CD4-positive, alpha-beta T cell (primary cell): ENCODE data around the gene KRT3. TPM values are rescaled to one million over a fixed set of nuclear protein-coding genes. Genes with fewer than 3 reads are reported as not detected.

ENCODE experiments used
- ATAC-seq: fragments of 200-7000 bp; cut with Tn5 transposase; one replicate; pipeline ENCODE4 v1.10.0; 2022; ENCODE audit warnings: mild to moderate bottlenecking; ENCODE audit not compliant: poor library complexity
- CTCF ChIA-PET: fragments of 350-600 bp; sonication (Branson Sonifier 250); formaldehyde crosslinking; loops from one replicate; lab custom pipeline; 2021; ENCODE audit warnings: antibody characterized with exemption, inconsistent platforms; lab: Charles Lee
- POLR2A ChIA-PET: fragments of 350-600 bp; sonication (Branson Sonifier 250); formaldehyde crosslinking; loops from one replicate; lab custom pipeline; 2021; ENCODE audit warnings: antibody characterized with exemption, inconsistent platforms; lab: Charles Lee
- DNase-seq, 14 experiments: peaks; one replicate each; pipeline ENCODE4 v3.0.0-alpha.2; 2013 to 2020; ENCODE audit warnings: mixed read lengths in 2 of 14
- H3K27ac ChIP-seq, 2 donors: one replicate each; pipeline versions ENCODE4 v1.5.1 to v1.7.0; 2013; ENCODE audit warnings: low read length in 2 of 2, low read depth in 1 of 2, mild to moderate bottlenecking in 1 of 2
- H3K27me3 ChIP-seq, 2 experiments: 1 replicate in 1 of 2; 2 replicates in 1 of 2; pipeline versions ENCODE4 v1.6.1 to v1.7.0; 2013; ENCODE audit warnings: low read length in 2 of 2, control low read depth in 1 of 2, mild to moderate bottlenecking in 1 of 2, moderate library complexity in 1 of 2; ENCODE audit not compliant: insufficient read depth in 2 of 2, control insufficient read depth in 1 of 2
- H3K36me3 ChIP-seq: one replicate; pipeline ENCODE4 v1.6.1; 2013; ENCODE audit warnings: low read length, control low read depth; ENCODE audit not compliant: insufficient read depth
- H3K4me1 ChIP-seq: one replicate; pipeline ENCODE4 v1.6.1; 2013; ENCODE audit warnings: low read length, control low read depth; ENCODE audit not compliant: insufficient read depth
- H3K4me3 ChIP-seq: one replicate; pipeline ENCODE4 v1.5.1; 2013; ENCODE audit warnings: mild to moderate bottlenecking, low read length, moderate library complexity
- H3K9me3 ChIP-seq, 2 experiments: 1 replicate in 1 of 2; 2 replicates in 1 of 2; pipeline versions ENCODE4 v1.6.1 to v1.7.0; 2013; ENCODE audit warnings: low read length in 2 of 2, mild to moderate bottlenecking in 2 of 2, control low read depth in 1 of 2, moderate library complexity in 1 of 2; ENCODE audit not compliant: control insufficient read depth in 1 of 2, insufficient read depth in 1 of 2
- H3K27ac Mint-ChIP-seq: one replicate; pipeline ENCODE4 v1.8.0; 2020; ENCODE audit warnings: mixed read lengths
- H3K27me3 Mint-ChIP-seq: one replicate; pipeline ENCODE4 v1.8.0; 2021; ENCODE audit warnings: mixed read lengths
- H3K36me3 Mint-ChIP-seq: one replicate; pipeline ENCODE4 v1.8.0; 2021; ENCODE audit warnings: low read depth, mixed read lengths
- H3K4me1 Mint-ChIP-seq: one replicate; pipeline ENCODE4 v1.8.0; 2021; ENCODE audit warnings: low read depth, mixed read lengths
- H3K4me3 Mint-ChIP-seq: one replicate; pipeline ENCODE4 v1.8.0; 2020; ENCODE audit warnings: mild to moderate bottlenecking, mixed read lengths
- H3K9me3 Mint-ChIP-seq: one replicate; pipeline ENCODE4 v1.8.0; 2020; ENCODE audit warnings: mixed read lengths
- CTCF ChIP-seq: fragments of 200-600 bp; IDR thresholded peaks from one replicate; pipeline ENCODE4 v1.8.0; 2022; ENCODE audit warnings: antibody characterized with exemption, mild to moderate bottlenecking
- intact Hi-C, 2 experiments: fragments of 100-400 bp; cut with DNase I in 1 of 2; cut with micrococcal nuclease in 1 of 2; formaldehyde crosslinking; loops; one replicate each; pipeline versions ENCODE4 v1.15.1 to v1.9.0; 2023 to 2025; cut with DNase I, micrococcal nuclease
- total RNA-seq, 174 experiments: library from RNA in 2 of 174; stranded (reverse) in 2 of 174; gene quantifications; one replicate each; pipeline ENCODE4 v1.2.3 and lab custom pipeline; 2021 to 2026

The KRT3 gene
- total RNA-seq, 2 experiments from 2014 or later, result not detected

- peaks cover 0 to 3% of the 10 kb centered on the region in 2 experiments for H3K27me3 ChIP-seq
- Mint-ChIP-seq H3K9me3 (no peaks in the 10 kb centered on the region), H3K27me3 (peaks cover 4% of the 10 kb centered on the region), H3K27ac (no peak overlapping the region), H3K4me1 (no peaks in the 10 kb centered on the region), H3K36me3 (no peaks in the 10 kb centered on the region), H3K4me3 (no peak overlapping the region)
- DNase-seq, result no peak
- no peak for ATAC-seq
- intact Hi-C loops, result no loop called here
- H3K4me1 ChIP-seq, result no peaks in the 10 kb centered on the region
- POLR2A ChIA-PET, result no interaction called here
- no peaks in the 10 kb centered on the region for H3K36me3 ChIP-seq
- peaks cover 0 to 4% of the 10 kb centered on the region in 2 experiments for H3K9me3 ChIP-seq
- no peak overlapping the region for H3K4me3 ChIP-seq
- CTCF ChIA-PET, result no interaction called here
- TF ChIP-seq CTCF, result no peak
- no peak overlapping the region for H3K27ac ChIP-seq
Observed at GRCh38 chr12:52768479-52769200, 27.3 kb downstream of the KRT3 start.

GRCh38 chr12:52767427-52767826 lies 28.5 kb downstream of the KRT3 start:
- H3K4me3 Mint-ChIP-seq, result no peak overlapping the region
- no peaks in the 10 kb centered on the region for H3K36me3 Mint-ChIP-seq
- H3K4me1 Mint-ChIP-seq, result no peaks in the 10 kb centered on the region
- Histone ChIP-seq H3K4me1 (no peaks in the 10 kb centered on the region), H3K27me3 (peaks cover 0 to 3% of the 10 kb centered on the region in 2 experiments), H3K36me3 (no peaks in the 10 kb centered on the region), H3K4me3 (no peak overlapping the region), H3K27ac (no peak overlapping the region), H3K9me3 (peaks cover 0 to 4% of the 10 kb centered on the region in 2 experiments)
- intact Hi-C loops, result no loop called here
- no peak overlapping the region for H3K27ac Mint-ChIP-seq
- ChIA-PET POLR2A (no interaction called here), CTCF (no interaction called here)
- no peak for TF ChIP-seq CTCF
- no peak for ATAC-seq
- peaks cover 4% of the 10 kb centered on the region for H3K27me3 Mint-ChIP-seq
- DNase-seq, result no peak
- no peaks in the 10 kb centered on the region for H3K9me3 Mint-ChIP-seq

- no peaks in the 10 kb centered on the region for H3K36me3 Mint-ChIP-seq
- Histone ChIP-seq H3K27me3 (peaks cover 0 to 3% of the 10 kb centered on the region in 2 experiments), H3K4me1 (no peaks in the 10 kb centered on the region), H3K4me3 (no peak overlapping the region), H3K9me3 (peaks cover 0 to 4% of the 10 kb centered on the region in 2 experiments), H3K36me3 (no peaks in the 10 kb centered on the region), H3K27ac (no peak overlapping the region)
- no peak for TF ChIP-seq CTCF
- ATAC-seq (no peak), DNase-seq (no peak)
- no peaks in the 10 kb centered on the region for H3K4me1 Mint-ChIP-seq
- peaks cover 4% of the 10 kb centered on the region for H3K27me3 Mint-ChIP-seq
- no peak overlapping the region for H3K27ac Mint-ChIP-seq
- ChIA-PET POLR2A (no interaction called here), CTCF (no interaction called here)
- H3K4me3 Mint-ChIP-seq, result no peak overlapping the region
- intact Hi-C loops, result no loop called here
- no peaks in the 10 kb centered on the region for H3K9me3 Mint-ChIP-seq
Observed at GRCh38 chr12:52767020-52767379, 28.9 kb downstream of the KRT3 start.
